Measurements from ENCODE around the gene MRTFB. TPM values are rescaled to one million over a fixed set of nuclear protein-coding genes. Genes with fewer than 3 reads are reported as not detected.

Gene MRTFB
- total RNA-seq, 4 donors from 2014 or later = 37.8 to 82.7 (median 47.9) TPM

DNA sequence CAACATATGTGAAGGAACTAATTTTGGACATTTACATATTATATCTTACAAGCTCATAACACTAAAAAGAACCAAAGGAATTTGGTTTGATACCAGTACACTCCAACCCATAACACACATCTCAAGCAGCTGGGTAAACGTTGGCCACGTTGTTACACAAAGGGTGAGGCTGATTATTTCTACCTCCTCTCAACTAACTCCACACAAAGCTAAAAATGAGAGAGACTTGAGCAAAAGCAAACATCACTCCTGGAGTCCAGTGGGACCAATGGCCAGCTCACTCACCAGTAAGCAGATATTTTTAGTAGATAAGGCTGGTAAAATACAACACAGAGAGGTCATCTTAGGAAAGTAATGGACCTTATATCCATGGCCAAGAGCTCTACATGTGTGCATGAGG is 207.6 kb downstream of the MRTFB start:
- no peak for TF ChIP-seq POLR2AphosphoS5 (IDR thresholded peaks at IDR 0.05)
- TF ChIP-seq POLR2A (IDR thresholded peaks at IDR 0.05) = no peak
- TF ChIP-seq, protein P1, sequence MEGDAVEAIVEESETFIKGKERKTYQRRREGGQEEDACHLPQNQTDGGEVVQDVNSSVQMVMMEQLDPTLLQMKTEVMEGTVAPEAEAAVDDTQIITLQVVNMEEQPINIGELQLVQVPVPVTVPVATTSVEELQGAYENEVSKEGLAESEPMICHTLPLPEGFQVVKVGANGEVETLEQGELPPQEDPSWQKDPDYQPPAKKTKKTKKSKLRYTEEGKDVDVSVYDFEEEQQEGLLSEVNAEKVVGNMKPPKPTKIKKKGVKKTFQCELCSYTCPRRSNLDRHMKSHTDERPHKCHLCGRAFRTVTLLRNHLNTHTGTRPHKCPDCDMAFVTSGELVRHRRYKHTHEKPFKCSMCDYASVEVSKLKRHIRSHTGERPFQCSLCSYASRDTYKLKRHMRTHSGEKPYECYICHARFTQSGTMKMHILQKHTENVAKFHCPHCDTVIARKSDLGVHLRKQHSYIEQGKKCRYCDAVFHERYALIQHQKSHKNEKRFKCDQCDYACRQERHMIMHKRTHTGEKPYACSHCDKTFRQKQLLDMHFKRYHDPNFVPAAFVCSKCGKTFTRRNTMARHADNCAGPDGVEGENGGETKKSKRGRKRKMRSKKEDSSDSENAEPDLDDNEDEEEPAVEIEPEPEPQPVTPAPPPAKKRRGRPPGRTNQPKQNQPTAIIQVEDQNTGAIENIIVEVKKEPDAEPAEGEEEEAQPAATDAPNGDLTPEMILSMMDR (IDR thresholded peaks at IDR 0.05) = no peak
- no peak for TF ChIP-seq EP300 (IDR thresholded peaks at IDR 0.05; ENCODE audit: low read depth)
- WGBS, 2 donors (ENCODE audit: low coverage in 1 of 2) = 5 to 35% methylated on average over 2 of the region's 2 CpGs
- H3K4me3 ChIP-seq = no peak overlapping the region
- no peaks in the 10 kb centered on the region for H3K9me3 ChIP-seq
- in situ Hi-C loops (cut with MboI; ENCODE audit: low pct_ligation_motif_present in 1 of 4, low pct_unique_long_range_greater_than_20kb in 1 of 4, low sequenced_read_pairs in 3 of 4) = loop anchor here in 1 of 4 donors (25.0 kb wide), 1 partner anchor 259 kb away; no protein-coding TSS in a partner anchor
- H3K27ac ChIP-seq = no peak overlapping the region
- DNase-seq = no peak
- no peaks in the 10 kb centered on the region for H3K36me3 ChIP-seq
- intact Hi-C loops (cut with DNase I; ENCODE audit: low total_unique reads) = no loop called here
- no peaks in the 10 kb centered on the region for H3K27me3 ChIP-seq
- no peaks in the 10 kb centered on the region for H3K4me1 ChIP-seq

DNA sequence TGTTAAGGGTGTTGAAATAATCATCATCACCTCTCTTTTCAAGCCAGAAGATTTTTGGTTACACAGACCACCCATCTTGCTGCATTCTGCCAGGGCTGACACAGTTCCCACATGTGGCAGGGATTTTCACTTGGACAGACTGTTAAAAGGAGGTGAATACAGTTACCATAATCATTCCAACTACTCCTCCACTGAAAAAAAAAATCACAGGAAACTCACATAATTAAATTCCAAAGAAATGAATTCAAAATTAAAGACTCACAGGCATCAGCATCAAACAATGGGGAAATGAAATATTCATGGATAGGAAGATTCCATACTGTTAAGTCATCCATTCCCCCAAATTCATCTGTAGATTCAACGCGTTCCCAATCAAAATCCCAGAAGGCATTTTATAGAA is 209.4 kb downstream of the MRTFB start:
- TF ChIP-seq, protein P1 (IDR thresholded peaks at IDR 0.05) = no peak
- TF ChIP-seq POLR2A (IDR thresholded peaks at IDR 0.05) = no peak
- TF ChIP-seq POLR2AphosphoS5 (IDR thresholded peaks at IDR 0.05) = no peak
- no peak for TF ChIP-seq EP300 (IDR thresholded peaks at IDR 0.05; ENCODE audit: low read depth)
- no peak for DNase-seq
- Histone ChIP-seq H3K27ac (no peak overlapping the region), H3K4me3 (no peak overlapping the region), H3K36me3 (no peaks in the 10 kb centered on the region), H3K9me3 (no peaks in the 10 kb centered on the region), H3K27me3 (no peaks in the 10 kb centered on the region), H3K4me1 (peaks cover 0 to 7% (median 0%) of the 10 kb centered on the region in 4 donors)
- WGBS, 2 donors (ENCODE audit: low coverage in 1 of 2) = 90 to 100% methylated on average over 2 of the region's 2 CpGs
- intact Hi-C loops (cut with DNase I; ENCODE audit: low total_unique reads) = no loop called here
- in situ Hi-C loops (cut with MboI; ENCODE audit: low pct_ligation_motif_present in 1 of 4, low pct_unique_long_range_greater_than_20kb in 1 of 4, low sequenced_read_pairs in 3 of 4) = loop anchor here in 2 of 4 donors (10.0 to 25.0 kb wide), 2 partner anchors 257 to 356 kb away; partner anchors contain the start of gene ERCC4 (in 2 of the 2)

DNA sequence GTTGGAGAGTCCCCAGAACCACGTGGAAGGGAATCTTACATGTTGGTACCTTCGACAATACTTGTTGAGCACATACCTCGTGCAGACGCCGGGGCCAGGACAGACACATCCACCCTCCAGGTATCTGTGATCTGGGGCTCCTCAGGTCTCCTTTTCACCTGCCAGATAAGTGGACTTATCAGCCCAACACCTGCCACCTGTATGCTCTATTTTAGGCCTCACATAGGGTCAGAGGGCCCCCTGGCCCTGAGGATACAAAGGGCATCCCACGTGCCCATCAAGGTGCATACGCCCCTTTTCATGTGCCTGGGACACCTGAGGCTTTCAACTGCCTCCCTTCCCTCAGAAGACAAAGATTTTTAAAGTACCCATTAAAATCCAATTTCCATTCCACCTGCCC is 212.7 kb downstream of the MRTFB start:
- in situ Hi-C loops (cut with MboI; ENCODE audit: low pct_ligation_motif_present in 1 of 4, low pct_unique_long_range_greater_than_20kb in 1 of 4, low sequenced_read_pairs in 3 of 4) = loop anchor here in 2 of 4 donors (10.0 to 25.0 kb wide), 2 partner anchors 254 to 359 kb away; partner anchors contain the start of gene ERCC4 (in 2 of the 2)
- no peak overlapping the region for H3K4me3 ChIP-seq
- TF ChIP-seq, protein P1 (IDR thresholded peaks at IDR 0.05) = no peak
- TF ChIP-seq POLR2A (IDR thresholded peaks at IDR 0.05) (no peak), EP300 (IDR thresholded peaks at IDR 0.05; ENCODE audit: low read depth) (no peak)
- no peaks in the 10 kb centered on the region for H3K36me3 ChIP-seq
- WGBS, 2 donors (ENCODE audit: low coverage in 1 of 2) = 84 to 90% methylated on average over 7 of the region's 7 CpGs
- peaks cover 0 to 16% (median 9%) of the 10 kb centered on the region in 4 donors for H3K4me1 ChIP-seq
- no peaks in the 10 kb centered on the region for H3K9me3 ChIP-seq
- H3K27ac ChIP-seq = no peak overlapping the region
- DNase-seq = no peak
- H3K27me3 ChIP-seq = no peaks in the 10 kb centered on the region
- intact Hi-C loops (cut with DNase I; ENCODE audit: low total_unique reads) = no loop called here

DNA sequence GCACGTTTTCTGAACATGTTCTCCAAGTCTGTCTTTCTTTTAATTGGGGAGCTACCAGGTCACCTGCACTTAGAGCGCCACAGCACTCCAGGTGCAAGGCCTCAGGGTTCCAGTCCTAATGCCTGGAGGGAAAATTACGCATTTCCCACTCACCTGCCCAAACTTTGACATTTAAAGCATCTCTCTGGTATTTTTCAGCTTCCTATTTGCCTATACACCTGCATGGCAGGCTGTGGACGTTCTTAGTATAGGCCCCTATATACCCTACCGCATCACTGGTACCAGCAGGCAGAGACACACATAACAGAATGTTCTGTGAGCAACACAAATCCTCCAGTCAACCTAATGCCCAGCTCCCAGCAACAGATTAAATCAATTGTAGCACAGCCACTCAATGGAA is 213.3 kb downstream of the MRTFB start:
- TF ChIP-seq POLR2AphosphoS5 (IDR thresholded peaks at IDR 0.05) (no peak), EP300 (IDR thresholded peaks at IDR 0.05; ENCODE audit: low read depth) (no peak), POLR2A (IDR thresholded peaks at IDR 0.05) (no peak)
- TF ChIP-seq, protein P1 (IDR thresholded peaks at IDR 0.05) = no peak
- Histone ChIP-seq H3K27me3 (no peaks in the 10 kb centered on the region), H3K36me3 (no peaks in the 10 kb centered on the region), H3K9me3 (peaks cover 2 to 4% of the 10 kb centered on the region in 2 donors), H3K4me1 (peaks cover 0 to 16% (median 9%) of the 10 kb centered on the region in 4 donors), H3K27ac (no peak overlapping the region), H3K4me3 (no peak overlapping the region)
- intact Hi-C loops (cut with DNase I; ENCODE audit: low total_unique reads) (no loop called here), in situ Hi-C loops (cut with MboI; ENCODE audit: low pct_ligation_motif_present in 1 of 4, low pct_unique_long_range_greater_than_20kb in 1 of 4, low sequenced_read_pairs in 3 of 4) (loop anchor here in 2 of 4 donors (10.0 to 25.0 kb wide), 2 partner anchors 253 to 360 kb away; partner anchors contain the start of gene ERCC4 (in 2 of the 2))
- no peak for DNase-seq
- 74 to 77% methylated on average over 3 to 5 of the region's 5 CpGs for WGBS, 2 donors (ENCODE audit: low coverage in 1 of 2)
